Effector memory CD4-positive, alpha-beta T cell (primary cell): ENCODE data around the gene CYTL1.

ENCODE experiments used
- DNase-seq, 3 donors: peaks; one replicate each; pipeline ENCODE4 v3.0.0-alpha.2; 2020
- H3K27ac ChIP-seq: 2 replicates; pipeline ENCODE4 v1.7.0; 2013; ENCODE audit warnings: mild to moderate bottlenecking, low read length, moderate library complexity; ENCODE audit not compliant: insufficient read depth, poor library complexity, severe bottlenecking
- H3K27me3 ChIP-seq: replicated peaks from 2 replicates; pipeline ENCODE4 v1.7.0; 2013; ENCODE audit warnings: mild to moderate bottlenecking, low read length; ENCODE audit not compliant: insufficient read depth, control insufficient read depth, poor library complexity, severe bottlenecking
- H3K36me3 ChIP-seq: 2 replicates; pipeline ENCODE4 v1.7.0; 2013; ENCODE audit warnings: mild to moderate bottlenecking, low read length, moderate library complexity; ENCODE audit not compliant: control insufficient read depth, insufficient read depth
- H3K4me1 ChIP-seq: 2 replicates; pipeline ENCODE4 v1.7.0; 2013; ENCODE audit warnings: low read length, mild to moderate bottlenecking; ENCODE audit not compliant: control insufficient read depth, insufficient read depth, poor library complexity, severe bottlenecking
- H3K4me3 ChIP-seq: 2 replicates; pipeline ENCODE4 v1.7.0; 2013; ENCODE audit warnings: low read length, low read depth, mild to moderate bottlenecking; ENCODE audit not compliant: insufficient read depth, poor library complexity, severe bottlenecking
- H3K9me3 ChIP-seq: 2 replicates; pipeline ENCODE4 v1.7.0; 2013; ENCODE audit warnings: mild to moderate bottlenecking, low read length, moderate library complexity; ENCODE audit not compliant: control insufficient read depth

The CYTL1 gene

DNA sequence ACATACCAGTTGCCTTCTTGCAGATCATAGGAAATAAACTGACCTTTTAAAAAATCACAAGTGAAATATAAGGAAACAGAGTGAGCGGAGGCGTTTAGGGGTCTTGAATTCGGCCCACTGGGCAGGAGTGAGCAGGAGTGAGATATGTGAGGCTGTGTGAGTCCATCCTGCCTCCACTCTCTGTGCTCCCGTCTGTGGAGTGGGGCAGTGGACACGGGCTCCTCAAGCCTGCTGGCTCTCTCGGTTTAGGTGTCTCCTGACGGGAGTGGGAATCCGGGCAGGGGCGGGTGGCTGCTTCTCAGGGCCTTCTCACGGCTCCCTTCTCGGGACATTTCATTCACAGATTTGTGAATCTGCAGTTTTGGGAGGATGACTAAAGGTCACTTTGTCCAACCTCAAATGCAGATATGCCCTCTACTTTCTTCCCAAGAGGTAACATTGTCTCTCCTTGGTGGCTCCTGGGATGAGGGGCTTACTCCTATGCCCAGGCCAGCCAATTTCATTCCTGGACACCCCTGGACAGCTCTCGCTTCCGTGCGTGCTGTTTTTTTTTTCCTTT, 27.6 kb downstream of the CYTL1 start:
- no peak overlapping the region for H3K27ac ChIP-seq
- no peaks in the 10 kb centered on the region for H3K27me3 ChIP-seq
- no peak overlapping the region for H3K4me3 ChIP-seq
- H3K4me1 ChIP-seq, result no peaks in the 10 kb centered on the region
- no peaks in the 10 kb centered on the region for H3K9me3 ChIP-seq
- no peaks in the 10 kb centered on the region for H3K36me3 ChIP-seq
- DNase-seq, result no peak

DNA sequence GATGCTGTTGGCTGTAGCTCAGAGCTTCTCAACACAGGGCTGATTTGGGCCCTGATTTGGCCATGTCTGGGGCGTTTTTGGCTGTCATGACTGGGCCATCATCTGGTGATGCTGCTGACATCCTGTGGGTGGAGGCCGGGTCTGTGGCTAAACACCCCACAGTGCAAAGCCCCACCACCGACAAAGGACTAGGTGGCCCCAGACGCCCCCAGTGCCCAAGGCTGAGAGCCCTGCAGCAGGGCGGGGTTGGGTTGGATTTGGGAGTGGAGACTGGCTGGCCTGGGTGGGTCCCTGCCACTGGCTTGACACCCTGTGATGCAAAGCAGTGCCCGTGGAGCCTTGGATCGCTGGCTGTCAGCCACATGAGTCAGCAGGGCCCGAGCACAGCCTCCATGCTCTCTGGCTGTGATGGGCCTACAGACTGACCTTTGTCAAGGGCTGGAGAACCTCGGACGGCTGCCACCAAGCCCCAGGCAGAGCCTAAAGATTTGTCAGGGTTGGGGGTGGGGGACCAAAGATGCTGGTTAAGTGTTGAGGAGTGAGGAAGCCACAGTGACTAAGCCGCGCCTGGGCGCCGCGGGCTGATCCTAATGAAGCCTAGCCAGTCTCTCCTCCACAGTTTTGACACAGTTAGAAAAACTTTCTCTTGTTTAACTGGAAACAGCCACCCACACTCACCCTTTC, 28.3 kb downstream of the CYTL1 start:
- Histone ChIP-seq H3K4me3 (no peak overlapping the region), H3K36me3 (no peaks in the 10 kb centered on the region), H3K4me1 (no peaks in the 10 kb centered on the region), H3K9me3 (no peaks in the 10 kb centered on the region), H3K27me3 (no peaks in the 10 kb centered on the region), H3K27ac (no peak overlapping the region)
- DNase-seq, result no peak

DNA sequence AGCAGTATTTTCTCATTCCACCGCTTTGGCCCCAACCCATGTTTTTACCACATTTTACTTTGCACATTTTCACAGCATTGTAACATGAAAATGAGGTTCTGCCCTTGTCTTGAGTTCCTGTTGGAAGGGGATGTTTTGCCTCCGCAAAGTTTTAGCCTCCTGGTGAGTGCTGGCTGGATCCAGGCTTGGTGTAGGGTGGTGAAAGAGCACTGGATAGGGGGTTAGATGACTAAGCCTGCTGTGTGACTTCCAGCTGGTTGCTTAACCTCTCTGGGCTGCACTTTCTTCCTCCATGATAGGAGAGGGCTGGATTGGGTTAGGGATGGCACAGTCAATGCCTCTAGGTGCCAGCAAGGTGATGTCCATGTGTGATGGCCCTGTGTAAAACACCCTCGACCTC, 28.9 kb downstream of the CYTL1 start:
- no peak overlapping the region for H3K27ac ChIP-seq
- H3K9me3 ChIP-seq, result no peaks in the 10 kb centered on the region
- H3K4me1 ChIP-seq, result no peaks in the 10 kb centered on the region
- no peaks in the 10 kb centered on the region for H3K27me3 ChIP-seq
- no peak overlapping the region for H3K4me3 ChIP-seq
- DNase-seq, result no peak
- H3K36me3 ChIP-seq, result no peaks in the 10 kb centered on the region

DNA sequence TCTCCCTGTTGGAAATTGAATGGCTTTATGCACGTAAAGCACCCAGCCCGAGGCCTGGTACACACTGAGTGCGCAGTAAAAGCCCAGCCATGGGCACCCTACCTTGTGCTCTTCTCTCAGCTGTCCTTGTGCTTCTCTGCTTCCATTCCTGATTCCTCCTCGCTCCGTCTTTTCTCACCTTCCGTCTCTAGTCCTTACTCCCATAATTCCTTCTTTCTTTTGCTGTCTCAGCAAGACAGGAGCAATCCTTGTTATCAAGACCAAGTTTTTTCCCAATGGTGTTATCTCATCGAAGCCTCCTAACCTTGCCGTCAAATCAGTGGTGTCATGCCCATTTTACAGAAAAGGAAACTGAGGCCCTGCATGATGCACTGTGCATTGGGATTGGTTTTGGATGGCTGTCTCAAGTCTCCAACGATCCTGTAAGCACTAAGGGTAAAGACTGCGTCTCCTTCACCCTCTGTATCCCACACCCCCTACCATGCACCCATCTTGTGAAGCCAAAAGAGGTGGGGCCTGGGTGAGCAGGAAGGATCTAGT, 30.1 kb downstream of the CYTL1 start:
- Histone ChIP-seq H3K27me3 (no peaks in the 10 kb centered on the region), H3K36me3 (no peaks in the 10 kb centered on the region), H3K27ac (no peak overlapping the region), H3K4me3 (no peak overlapping the region), H3K4me1 (no peaks in the 10 kb centered on the region), H3K9me3 (no peaks in the 10 kb centered on the region)
- no peak for DNase-seq

DNA sequence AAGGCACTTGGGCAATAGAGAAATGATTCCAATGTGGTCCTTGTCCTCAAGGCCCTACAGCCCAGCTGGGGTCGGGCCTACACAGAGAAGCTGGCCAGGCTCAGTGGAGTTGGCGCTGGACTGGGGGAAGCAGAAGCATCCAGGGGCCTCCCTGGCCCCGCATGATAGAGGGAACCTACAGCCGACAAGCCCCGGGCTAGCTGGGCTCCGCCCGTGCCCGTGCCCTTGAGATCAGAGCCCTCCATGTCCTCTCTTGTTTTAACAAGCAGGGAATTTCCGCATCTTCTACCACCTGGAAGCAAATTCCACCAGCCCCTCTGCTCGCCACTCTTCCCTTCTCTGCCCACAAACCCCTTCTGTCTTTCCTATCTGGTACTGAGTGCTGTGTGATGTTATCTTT, 31.6 kb downstream of the CYTL1 start:
- Histone ChIP-seq H3K4me3 (no peak overlapping the region), H3K27me3 (no peaks in the 10 kb centered on the region), H3K27ac (no peak overlapping the region), H3K4me1 (no peaks in the 10 kb centered on the region), H3K36me3 (no peaks in the 10 kb centered on the region), H3K9me3 (no peaks in the 10 kb centered on the region)
- no peak for DNase-seq

DNA sequence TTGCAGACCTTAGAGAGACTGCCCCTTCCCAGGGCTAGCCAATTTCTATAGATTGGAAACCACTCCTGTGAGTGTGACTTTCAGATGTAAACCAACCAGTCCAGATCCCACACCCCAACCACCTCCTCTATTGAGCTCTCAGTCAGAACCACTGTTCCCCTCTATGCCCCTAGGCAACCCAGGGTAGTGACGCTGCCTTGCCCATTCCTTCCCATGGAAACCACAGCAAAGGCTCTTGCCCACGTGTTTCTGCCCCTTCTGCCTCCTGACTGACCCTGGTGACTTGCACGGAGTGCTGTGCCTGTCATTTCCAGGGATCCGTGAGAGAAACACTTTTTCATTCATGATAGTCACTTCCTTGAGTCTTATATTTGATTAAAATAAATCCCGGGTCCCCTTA, 32.4 kb downstream of the CYTL1 start:
- no peaks in the 10 kb centered on the region for H3K27me3 ChIP-seq
- no peak overlapping the region for H3K4me3 ChIP-seq
- DNase-seq, result no peak
- H3K36me3 ChIP-seq, result no peaks in the 10 kb centered on the region
- H3K27ac ChIP-seq, result no peak overlapping the region
- H3K9me3 ChIP-seq, result no peaks in the 10 kb centered on the region
- no peaks in the 10 kb centered on the region for H3K4me1 ChIP-seq

DNA sequence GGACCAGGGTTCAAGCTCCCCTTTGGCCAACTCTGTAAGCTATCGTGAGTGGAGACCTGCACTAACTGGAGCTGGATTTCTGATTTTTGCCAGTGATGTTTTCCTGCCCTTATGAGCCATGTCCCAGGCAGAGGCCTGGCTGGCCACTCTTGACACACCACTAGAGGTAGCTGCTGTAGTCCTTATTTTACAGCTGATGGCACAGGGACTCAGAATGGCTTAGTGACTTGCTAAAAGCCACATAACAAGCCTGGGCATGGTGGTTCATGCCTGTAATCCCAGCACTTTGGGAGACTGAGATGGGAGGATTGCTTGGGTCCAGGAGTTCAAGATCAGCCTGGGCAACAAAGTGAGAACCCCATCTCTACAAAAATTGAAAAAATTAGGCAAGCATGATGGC, 33.4 kb downstream of the CYTL1 start:
- DNase-seq, result no peak

DNA sequence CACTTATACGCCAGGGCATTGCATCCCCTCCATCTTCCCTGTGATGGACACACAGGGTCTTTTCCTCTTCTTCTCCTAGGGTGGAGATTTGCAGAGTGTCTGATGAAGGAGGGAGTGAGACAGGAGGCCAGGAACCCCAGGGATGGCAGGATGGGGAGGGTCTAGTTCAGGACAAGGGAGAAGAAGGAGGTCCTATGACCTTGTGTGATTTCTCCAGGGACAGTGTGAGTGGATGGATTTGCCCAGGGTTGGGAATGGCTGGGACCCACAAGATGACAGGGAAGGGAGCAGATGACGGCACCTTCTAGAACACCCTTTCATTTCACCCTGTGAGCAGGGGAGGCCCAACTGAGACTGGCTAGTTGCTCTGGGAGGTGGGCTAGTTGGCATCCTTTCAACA, 34.2 kb downstream of the CYTL1 start:
- H3K9me3 ChIP-seq, result no peaks in the 10 kb centered on the region
- no peaks in the 10 kb centered on the region for H3K4me1 ChIP-seq
- H3K36me3 ChIP-seq, result no peaks in the 10 kb centered on the region
- H3K27ac ChIP-seq, result no peak overlapping the region
- DNase-seq, result no peak
- H3K27me3 ChIP-seq, result no peaks in the 10 kb centered on the region
- no peak overlapping the region for H3K4me3 ChIP-seq

More for the DNA sequence above, 33.4 kb downstream of the CYTL1 start:
- Histone ChIP-seq H3K27ac (no peak overlapping the region), H3K27me3 (no peaks in the 10 kb centered on the region), H3K36me3 (no peaks in the 10 kb centered on the region), H3K9me3 (no peaks in the 10 kb centered on the region), H3K4me1 (no peaks in the 10 kb centered on the region), H3K4me3 (no peak overlapping the region)

DNA sequence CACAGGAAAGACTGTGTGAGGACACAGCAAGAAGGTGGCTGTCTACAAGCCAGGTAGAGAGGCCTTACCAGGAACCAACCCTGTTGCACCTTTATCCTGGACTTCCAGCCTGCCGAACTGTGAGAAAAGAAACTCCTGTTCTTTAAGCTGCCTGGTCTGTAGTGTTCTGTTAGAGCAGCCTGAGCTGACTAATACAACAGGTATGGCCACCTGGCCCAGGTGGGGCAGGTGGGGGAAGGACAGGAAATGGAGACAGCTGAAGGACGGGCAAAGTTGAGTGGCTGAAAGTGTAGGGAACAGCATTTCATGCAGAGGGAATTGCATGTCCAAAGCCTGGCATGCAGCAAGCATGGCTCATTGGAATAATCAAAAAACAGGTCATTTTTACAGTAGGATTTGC, 35.1 kb downstream of the CYTL1 start:
- no peaks in the 10 kb centered on the region for H3K36me3 ChIP-seq
- no peak for DNase-seq
- H3K4me3 ChIP-seq, result no peak overlapping the region
- no peaks in the 10 kb centered on the region for H3K9me3 ChIP-seq
- no peaks in the 10 kb centered on the region for H3K27me3 ChIP-seq
- H3K4me1 ChIP-seq, result no peaks in the 10 kb centered on the region
- H3K27ac ChIP-seq, result no peak overlapping the region

DNA sequence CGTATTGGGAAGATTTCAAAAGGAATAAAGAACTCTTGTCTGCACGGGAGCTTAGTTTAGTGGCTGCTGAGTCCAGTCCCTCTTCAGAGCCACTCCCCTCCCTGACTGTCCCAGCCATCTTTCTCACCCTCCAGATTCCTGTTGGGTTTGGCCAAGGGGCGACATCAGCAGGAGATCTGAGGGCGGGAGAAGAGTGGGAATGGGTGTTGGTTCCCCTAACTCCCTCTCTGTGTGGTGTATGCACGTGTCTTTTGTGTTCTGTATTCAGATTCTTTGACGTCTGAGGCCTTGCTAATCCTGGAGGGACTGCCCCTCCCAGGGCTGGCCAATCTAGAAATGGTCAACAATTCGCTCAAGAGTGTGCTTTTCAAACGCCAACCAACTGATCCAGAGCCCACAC, 37.4 kb downstream of the CYTL1 start:
- Histone ChIP-seq H3K9me3 (no peaks in the 10 kb centered on the region), H3K36me3 (no peaks in the 10 kb centered on the region), H3K27ac (no peak overlapping the region), H3K4me3 (no peak overlapping the region), H3K4me1 (no peaks in the 10 kb centered on the region), H3K27me3 (no peaks in the 10 kb centered on the region)
- DNase-seq, result no peak
